HEK293 (cell line): ENCODE measurements around the gene SLC35F3.
A peak's percentile ranks its signal among the peaks of the same experiment; 100 is the strongest.

Experiments used
- CTCF ChIA-PET: fragments of 350-600 bp; formaldehyde crosslinking; extraction: SDS; loops from one replicate; lab custom pipeline; 2021; ENCODE audit warnings: antibody characterized with exemption; lab: Yijun Ruan, JAX
- POLR2A ChIA-PET: fragments of 300-600 bp; formaldehyde crosslinking; extraction: SDS; loops from one replicate; lab custom pipeline; 2020; ENCODE audit warnings: antibody characterized with exemption, inconsistent platforms; lab: Yijun Ruan, JAX
- H3K27ac ChIP-seq: fragments of 200-500 bp; sonication (Bioruptor generic); 2 replicates; pipeline ENCODE4 v1.5.1; 2014; ENCODE audit warnings: low read depth, low read length, control low read depth, inconsistent platforms; ENCODE audit errors: extremely low read depth
- H3K36me3 ChIP-seq, 2 experiments: fragments of 200-500 bp in 1 of 2; sonication (Bioruptor generic) in 1 of 2; 1 replicate in 1 of 2; 2 replicates in 1 of 2; pipeline ENCODE4 v1.5.1; 2014 to 2017; ENCODE audit warnings: inconsistent platforms in 2 of 2, low read length in 2 of 2; ENCODE audit not compliant: control insufficient read depth in 2 of 2, insufficient read depth in 1 of 2
- H3K4me1 ChIP-seq: fragments of 200-500 bp; sonication (Bioruptor generic); 2 replicates; pipeline ENCODE4 v1.5.1; 2014; ENCODE audit warnings: mild to moderate bottlenecking, low read length, inconsistent platforms; ENCODE audit not compliant: control insufficient read depth, insufficient read depth
- H3K4me3 ChIP-seq: 2 replicates; pipeline ENCODE4 v1.5.1; 2011; ENCODE audit warnings: low read depth, mild to moderate bottlenecking, control low read depth, low read length, moderate library complexity
- H3K9me3 ChIP-seq: fragments of 200-500 bp; sonication (Bioruptor generic); 2 replicates; pipeline ENCODE4 v1.5.1; 2014; ENCODE audit warnings: low read depth, low read length, inconsistent platforms; ENCODE audit not compliant: control insufficient read depth, insufficient read depth
- KLF10 ChIP-seq: fragments of 450-650 bp; IDR thresholded peaks from 2 replicates; pipeline ENCODE4 v1.5.1; 2018; ENCODE audit warnings: missing biosample characterization, mild to moderate bottlenecking, missing genetic modification characterization
- KLF16 ChIP-seq: fragments of 450-650 bp; formaldehyde crosslinking; IDR thresholded peaks from 2 replicates; pipeline ENCODE4 v1.5.1; 2017; ENCODE audit warnings: missing biosample characterization, missing genetic modification characterization
- KLF17 ChIP-seq: fragments of 450-650 bp; formaldehyde crosslinking; IDR thresholded peaks from 2 replicates; pipeline ENCODE4 v1.5.1; 2016; ENCODE audit warnings: missing biosample characterization, missing genetic modification characterization
- KLF8 ChIP-seq: fragments of 450-650 bp; formaldehyde crosslinking; IDR thresholded peaks from 2 replicates; pipeline ENCODE4 v1.5.1; 2016; ENCODE audit warnings: missing biosample characterization, missing genetic modification characterization
- REPIN1 ChIP-seq: fragments of 450-650 bp; formaldehyde crosslinking; IDR thresholded peaks from 2 replicates; pipeline ENCODE4 v1.5.1; 2017; ENCODE audit warnings: missing biosample characterization, missing genetic modification characterization, low read depth
- REST ChIP-seq: fragments of 450-650 bp; formaldehyde crosslinking; IDR thresholded peaks from 2 replicates; pipeline ENCODE4 v1.5.1; 2016; ENCODE audit warnings: missing biosample characterization, missing genetic modification characterization
- SCRT1 ChIP-seq: fragments of 450-650 bp; formaldehyde crosslinking; IDR thresholded peaks from 2 replicates; pipeline ENCODE4 v1.5.1; 2016; ENCODE audit warnings: missing biosample characterization, missing genetic modification characterization, borderline replicate concordance
- SCRT2 ChIP-seq: fragments of 450-650 bp; formaldehyde crosslinking; IDR thresholded peaks from 2 replicates; pipeline ENCODE4 v1.5.1; 2016; ENCODE audit warnings: missing biosample characterization, missing genetic modification characterization
- ZFP69B ChIP-seq: fragments of 450-650 bp; formaldehyde crosslinking; IDR thresholded peaks from 2 replicates; pipeline ENCODE4 v1.5.1; 2016; ENCODE audit warnings: missing biosample characterization, missing genetic modification characterization
- ZNF174 ChIP-seq: fragments of 450-650 bp; formaldehyde crosslinking; IDR thresholded peaks from 2 replicates; pipeline ENCODE4 v1.5.0; 2017; ENCODE audit warnings: missing biosample characterization, mild to moderate bottlenecking, missing genetic modification characterization
- ZNF18 ChIP-seq: fragments of 450-650 bp; formaldehyde crosslinking; IDR thresholded peaks from 2 replicates; pipeline ENCODE4 v1.5.1; 2016; ENCODE audit warnings: missing biosample characterization, missing genetic modification characterization
- ZNF184 ChIP-seq: fragments of 450-650 bp; IDR thresholded peaks from 2 replicates; pipeline ENCODE4 v1.5.1; 2018; ENCODE audit warnings: missing biosample characterization, mild to moderate bottlenecking, missing genetic modification characterization
- ZNF221 ChIP-seq: fragments of 450-650 bp; formaldehyde crosslinking; IDR thresholded peaks from 2 replicates; pipeline ENCODE4 v1.5.1; 2017; ENCODE audit warnings: missing biosample characterization, missing genetic modification characterization, borderline replicate concordance
- ZNF266 ChIP-seq: fragments of 450-650 bp; formaldehyde crosslinking; IDR thresholded peaks from 2 replicates; pipeline ENCODE4 v1.5.1; 2016; ENCODE audit warnings: missing biosample characterization, missing genetic modification characterization, low read depth
- ZNF394 ChIP-seq: fragments of 450-650 bp; formaldehyde crosslinking; IDR thresholded peaks from 2 replicates; pipeline ENCODE4 v1.5.1; 2016; ENCODE audit warnings: missing biosample characterization, missing genetic modification characterization, mild to moderate bottlenecking, moderate library complexity, borderline replicate concordance
- ZNF398 ChIP-seq: fragments of 450-650 bp; formaldehyde crosslinking; IDR thresholded peaks from 2 replicates; pipeline ENCODE4 v1.5.1; 2017; ENCODE audit warnings: missing biosample characterization, missing genetic modification characterization
- ZNF561 ChIP-seq: fragments of 450-650 bp; IDR thresholded peaks from 2 replicates; pipeline ENCODE4 v1.5.1; 2018; ENCODE audit warnings: missing biosample characterization, missing genetic modification characterization, borderline replicate concordance
- ZNF76 ChIP-seq: fragments of 450-650 bp; formaldehyde crosslinking; IDR thresholded peaks from 2 replicates; pipeline ENCODE4; 2016; ENCODE audit warnings: low read depth, missing biosample characterization, missing genetic modification characterization, borderline replicate concordance
- ZSCAN16 ChIP-seq: fragments of 450-650 bp; formaldehyde crosslinking; IDR thresholded peaks from 2 replicates; pipeline ENCODE4 v1.5.1; 2016; ENCODE audit warnings: missing biosample characterization, missing genetic modification characterization
- ZSCAN18 ChIP-seq: fragments of 450-650 bp; formaldehyde crosslinking; IDR thresholded peaks from 2 replicates; pipeline ENCODE4 v1.5.1; 2016; ENCODE audit warnings: missing biosample characterization, missing genetic modification characterization
- TF ChIP-seq, protein P1 (sequence below): fragments of 450-650 bp; formaldehyde crosslinking; IDR thresholded peaks from 2 replicates; pipeline ENCODE4 v1.5.1; 2016; ENCODE audit warnings: missing biosample characterization, missing genetic modification characterization, low read depth
- TF ChIP-seq, protein P2 (sequence below): fragments of 450-650 bp; formaldehyde crosslinking; IDR thresholded peaks from 2 replicates; pipeline ENCODE4 v1.5.1; 2016; ENCODE audit warnings: missing biosample characterization, missing genetic modification characterization

The SLC35F3 gene

DNA sequence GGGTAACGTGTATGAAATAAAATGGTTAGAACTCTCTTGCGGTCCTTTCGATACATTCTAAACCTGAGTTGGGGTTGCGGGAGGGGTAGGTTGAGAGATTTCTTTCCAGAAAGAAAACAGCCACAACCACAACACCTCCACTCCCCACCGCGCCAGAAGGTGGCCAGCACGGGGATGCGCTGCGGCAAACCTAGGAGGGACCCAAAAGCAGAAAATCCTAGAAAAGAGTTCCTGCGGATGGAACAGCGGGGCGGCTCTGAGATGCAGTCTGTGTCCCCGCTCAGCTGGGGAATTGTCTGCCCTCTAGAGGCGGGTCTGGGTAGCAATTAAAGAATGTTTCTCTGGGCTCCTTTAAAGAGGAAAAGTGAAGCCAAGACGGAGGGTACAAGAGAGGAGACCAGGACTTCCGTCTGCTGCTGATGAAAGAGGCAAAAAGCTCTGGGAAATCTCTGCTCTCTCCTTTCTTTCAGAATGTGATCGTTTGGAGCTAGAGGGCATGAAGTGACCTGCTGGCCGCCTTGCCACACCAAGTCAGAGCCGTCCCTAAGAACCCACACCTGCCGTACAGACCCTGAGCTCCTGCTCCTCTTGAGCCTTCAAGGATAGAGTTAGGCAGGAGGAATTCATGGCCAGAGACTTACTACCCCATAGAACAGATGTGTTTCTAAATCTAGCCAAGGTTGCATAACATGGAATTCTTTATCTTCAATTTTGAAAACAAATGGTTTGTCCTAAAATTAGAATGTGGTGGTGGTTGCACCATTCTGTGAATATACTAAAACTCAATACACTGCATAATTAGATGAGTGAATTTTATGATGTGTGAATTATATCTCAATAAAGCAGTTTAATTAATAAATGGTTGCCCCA, 422.3 kb downstream of the SLC35F3 start:
- no peaks in the 10 kb centered on the region for H3K36me3 ChIP-seq
- H3K4me1 ChIP-seq = no peaks in the 10 kb centered on the region
- H3K27ac ChIP-seq = no peak overlapping the region
- CTCF ChIA-PET = interaction anchor here (0.5 to 14.1 kb wide), 50 partner anchors 8 to 1565 kb away, joined by 3 to 199 read pairs (median 3); partner anchors contain the start of gene COA6
- no peaks in the 10 kb centered on the region for H3K9me3 ChIP-seq
- H3K4me3 ChIP-seq = peak overlapping the region; percentile 39
- POLR2A ChIA-PET = interaction anchor here (0.5 to 1.7 kb wide), 2 partner anchors 47 to 116 kb away, joined by 6 to 8 read pairs; partner anchors contain the start of gene COA6
- no peak for TF ChIP-seq ZNF266 (tag by site-specific recombination)
- TF ChIP-seq ZNF18 = no peak
- TF ChIP-seq, protein P1, sequence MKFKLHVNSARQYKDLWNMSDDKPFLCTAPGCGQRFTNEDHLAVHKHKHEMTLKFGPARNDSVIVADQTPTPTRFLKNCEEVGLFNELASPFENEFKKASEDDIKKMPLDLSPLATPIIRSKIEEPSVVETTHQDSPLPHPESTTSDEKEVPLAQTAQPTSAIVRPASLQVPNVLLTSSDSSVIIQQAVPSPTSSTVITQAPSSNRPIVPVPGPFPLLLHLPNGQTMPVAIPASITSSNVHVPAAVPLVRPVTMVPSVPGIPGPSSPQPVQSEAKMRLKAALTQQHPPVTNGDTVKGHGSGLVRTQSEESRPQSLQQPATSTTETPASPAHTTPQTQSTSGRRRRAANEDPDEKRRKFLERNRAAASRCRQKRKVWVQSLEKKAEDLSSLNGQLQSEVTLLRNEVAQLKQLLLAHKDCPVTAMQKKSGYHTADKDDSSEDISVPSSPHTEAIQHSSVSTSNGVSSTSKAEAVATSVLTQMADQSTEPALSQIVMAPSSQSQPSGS = no peak
- TF ChIP-seq, protein P2, sequence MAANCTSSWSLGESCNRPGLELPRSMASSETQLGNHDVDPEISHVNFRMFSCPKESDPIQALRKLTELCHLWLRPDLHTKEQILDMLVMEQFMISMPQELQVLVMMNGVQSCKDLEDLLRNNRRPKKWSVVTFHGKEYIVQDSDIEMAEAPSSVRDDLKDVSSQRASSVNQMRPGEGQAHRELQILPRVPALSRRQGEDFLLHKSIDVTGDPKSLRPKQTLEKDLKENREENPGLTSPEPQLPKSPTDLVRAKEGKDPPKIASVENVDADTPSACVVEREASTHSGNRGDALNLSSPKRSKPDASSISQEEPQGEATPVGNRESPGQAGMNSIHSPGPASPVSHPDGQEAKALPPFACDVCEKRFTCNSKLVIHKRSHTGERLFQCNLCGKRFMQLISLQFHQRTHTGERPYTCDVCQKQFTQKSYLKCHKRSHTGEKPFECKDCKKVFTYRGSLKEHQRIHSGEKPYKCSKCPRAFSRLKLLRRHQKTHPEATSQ (tag by site-specific recombination) = no peak
- no peak for TF ChIP-seq SCRT2 (tag by site-specific recombination)
- no peak for TF ChIP-seq KLF17 (tag by site-specific recombination)
- no peak for TF ChIP-seq KLF16
- no peak for TF ChIP-seq ZSCAN16 (tag by site-specific recombination)
- peak; percentile 73; the same call in 1 of the 2 replicates for TF ChIP-seq ZNF184 (tag by site-specific recombination)
- TF ChIP-seq ZNF174 (tag by site-specific recombination) = no peak
- TF ChIP-seq SCRT1 (tag by site-specific recombination) = no peak
- peak; percentile 71 for TF ChIP-seq ZNF561
- no peak for TF ChIP-seq ZNF398
- no peak for TF ChIP-seq REPIN1 (tag by site-specific recombination)
- no peak for TF ChIP-seq ZNF394 (tag by site-specific recombination)
- no peak for TF ChIP-seq KLF10 (tag by site-specific recombination)
- TF ChIP-seq ZNF76 = no peak
- TF ChIP-seq REST = 0 out of 2 replicates have a peak, but pooled peaks have one; percentile 21
- no peak for TF ChIP-seq ZNF221 (tag by site-specific recombination)
- no peak for TF ChIP-seq ZSCAN18 (tag by site-specific recombination)
- no peak for TF ChIP-seq KLF8
- no peak for TF ChIP-seq ZFP69B
